Measurements from ENCODE around the gene UNC5C.

- TF ChIP-seq EZH2phosphoT487 (IDR thresholded peaks at IDR 0.05; ENCODE audit: borderline replicate concordance, low read depth, low read length) (no peak), CTCF (conservative IDR thresholded peaks at IDR 0.05; ENCODE audit: low read length) (no peak)
These were observed 85.9 kb downstream of the UNC5C start for GRCh38 chr4:95462921-95463320.
